ENCODE data around the gene LAMA2. TPM values are rescaled to one million over a fixed set of nuclear protein-coding genes. Genes with fewer than 3 reads are reported as not detected.
A peak's percentile ranks its signal among the peaks of the same experiment; 100 is the strongest.

The LAMA2 gene
- total RNA-seq, 1 donor, result 9.4 TPM

DNA sequence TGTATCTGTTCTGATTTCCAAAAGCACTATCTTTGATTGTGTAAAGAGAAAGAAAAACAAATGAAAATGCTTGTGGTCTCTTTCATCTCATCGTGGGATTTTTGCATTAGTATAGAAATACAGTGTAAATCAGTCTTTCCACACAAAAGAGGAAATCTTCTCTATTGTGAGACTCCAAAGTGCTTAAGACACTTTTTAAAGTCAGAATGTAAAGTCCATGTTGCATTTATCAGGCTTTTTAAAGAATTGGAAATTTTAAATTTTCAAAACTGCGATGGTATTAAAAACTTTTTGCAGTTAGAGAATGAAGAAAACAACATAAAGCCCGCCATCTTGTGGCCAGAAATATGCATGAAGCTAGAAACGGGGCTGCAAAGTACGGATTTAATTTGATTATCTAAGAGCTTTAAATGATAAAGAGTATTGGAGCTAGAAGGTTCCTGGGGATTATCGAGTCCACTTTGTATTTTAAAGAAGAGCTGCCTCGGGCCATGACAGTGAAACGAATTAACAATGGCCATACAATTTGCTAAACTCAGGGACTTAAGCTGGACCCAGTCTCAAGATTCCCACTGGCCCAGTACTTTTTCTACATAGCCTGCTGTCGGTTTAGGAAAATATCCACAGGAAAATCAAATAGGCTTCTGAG, 487.5 kb downstream of the LAMA2 start:
- Histone ChIP-seq H3K27ac (ENCODE audit: low read depth, low read length) (no peak overlapping the region), H3K36me3 (ENCODE audit: insufficient read depth, low read length) (no peaks in the 10 kb centered on the region), H2AFZ (ENCODE audit: low read length) (peak overlapping the region; percentile 52), H3K9me3 (ENCODE audit: low read depth, low read length) (no peaks in the 10 kb centered on the region), H3K79me2 (ENCODE audit: insufficient read depth, low read length) (no peaks in the 10 kb centered on the region), H3K27me3 (ENCODE audit: insufficient read depth, low read length) (no peaks in the 10 kb centered on the region), H3K4me3 (ENCODE audit: insufficient read depth, low read length) (peak overlapping the region; percentile 48), H3K4me1 (ENCODE audit: insufficient read depth, low read length) (peaks cover 8% of the 10 kb centered on the region), H3K4me2 (ENCODE audit: insufficient read depth, low read length) (peak overlapping the region; percentile 76), H4K20me1 (ENCODE audit: insufficient read depth, low read length) (no peaks in the 10 kb centered on the region)
- TF ChIP-seq, protein P1, sequence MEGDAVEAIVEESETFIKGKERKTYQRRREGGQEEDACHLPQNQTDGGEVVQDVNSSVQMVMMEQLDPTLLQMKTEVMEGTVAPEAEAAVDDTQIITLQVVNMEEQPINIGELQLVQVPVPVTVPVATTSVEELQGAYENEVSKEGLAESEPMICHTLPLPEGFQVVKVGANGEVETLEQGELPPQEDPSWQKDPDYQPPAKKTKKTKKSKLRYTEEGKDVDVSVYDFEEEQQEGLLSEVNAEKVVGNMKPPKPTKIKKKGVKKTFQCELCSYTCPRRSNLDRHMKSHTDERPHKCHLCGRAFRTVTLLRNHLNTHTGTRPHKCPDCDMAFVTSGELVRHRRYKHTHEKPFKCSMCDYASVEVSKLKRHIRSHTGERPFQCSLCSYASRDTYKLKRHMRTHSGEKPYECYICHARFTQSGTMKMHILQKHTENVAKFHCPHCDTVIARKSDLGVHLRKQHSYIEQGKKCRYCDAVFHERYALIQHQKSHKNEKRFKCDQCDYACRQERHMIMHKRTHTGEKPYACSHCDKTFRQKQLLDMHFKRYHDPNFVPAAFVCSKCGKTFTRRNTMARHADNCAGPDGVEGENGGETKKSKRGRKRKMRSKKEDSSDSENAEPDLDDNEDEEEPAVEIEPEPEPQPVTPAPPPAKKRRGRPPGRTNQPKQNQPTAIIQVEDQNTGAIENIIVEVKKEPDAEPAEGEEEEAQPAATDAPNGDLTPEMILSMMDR (IDR thresholded peaks at IDR 0.05; ENCODE audit: extremely low read depth, low read depth, low read length), result peak; percentile 85
- DNase-seq (ENCODE audit: insufficient read length, low spot score, missing footprints), result no peak

DNA sequence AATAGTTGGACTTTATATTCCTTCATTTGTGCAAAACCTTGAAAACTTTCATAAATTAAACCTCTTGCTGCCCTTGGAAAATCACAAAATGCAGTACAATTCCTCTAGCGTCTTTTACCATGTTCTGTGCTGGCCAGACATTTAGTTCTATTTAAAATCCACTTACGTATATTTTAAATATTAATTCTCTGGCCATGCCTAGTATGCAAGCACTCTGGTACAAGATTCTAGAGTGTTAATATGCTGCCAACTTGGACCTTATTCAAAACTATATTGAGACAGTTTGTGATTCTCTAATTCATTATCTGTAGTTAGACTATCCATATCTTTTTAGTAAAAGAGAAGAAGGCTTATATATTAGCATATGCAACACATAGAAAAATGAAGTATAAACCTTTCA, 498.9 kb downstream of the LAMA2 start:
- Histone ChIP-seq H3K4me3 (ENCODE audit: insufficient read depth, low read length) (no peak overlapping the region), H3K27me3 (ENCODE audit: insufficient read depth, low read length) (no peaks in the 10 kb centered on the region), H3K4me2 (ENCODE audit: insufficient read depth, low read length) (no peak overlapping the region), H3K9me3 (ENCODE audit: low read depth, low read length) (no peaks in the 10 kb centered on the region), H3K36me3 (ENCODE audit: insufficient read depth, low read length) (no peaks in the 10 kb centered on the region), H4K20me1 (ENCODE audit: insufficient read depth, low read length) (no peaks in the 10 kb centered on the region), H2AFZ (ENCODE audit: low read length) (no peak overlapping the region), H3K27ac (ENCODE audit: low read depth, low read length) (no peak overlapping the region), H3K79me2 (ENCODE audit: insufficient read depth, low read length) (no peaks in the 10 kb centered on the region), H3K4me1 (ENCODE audit: insufficient read depth, low read length) (no peaks in the 10 kb centered on the region)
- no peak for DNase-seq (ENCODE audit: insufficient read length, low spot score, missing footprints)
- TF ChIP-seq, protein P1 (IDR thresholded peaks at IDR 0.05; ENCODE audit: extremely low read depth, low read depth, low read length), result no peak

DNA sequence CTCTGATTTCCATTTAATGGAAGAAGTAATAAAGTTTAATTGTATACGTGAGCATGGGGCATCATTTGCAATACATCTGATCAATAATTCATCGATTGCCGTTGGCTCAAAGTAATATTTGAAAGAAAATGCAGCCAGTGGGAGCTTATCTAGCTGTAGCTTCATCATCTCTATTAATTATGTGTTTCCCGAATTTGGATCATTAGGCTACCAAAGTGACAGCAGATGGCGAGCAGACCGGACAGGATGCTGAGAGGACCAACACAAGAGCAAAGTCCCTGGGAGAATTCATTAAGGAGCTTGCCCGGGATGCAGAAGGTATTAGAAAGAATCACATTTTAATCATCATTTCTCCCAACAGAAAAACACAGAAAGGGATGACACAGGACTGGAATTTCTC, 500.0 kb downstream of the LAMA2 start:
- TF ChIP-seq, protein P1 (IDR thresholded peaks at IDR 0.05; ENCODE audit: extremely low read depth, low read depth, low read length), result no peak
- no peaks in the 10 kb centered on the region for H3K36me3 ChIP-seq (ENCODE audit: insufficient read depth, low read length)
- DNase-seq (ENCODE audit: insufficient read length, low spot score, missing footprints), result no peak
- H3K9me3 ChIP-seq (ENCODE audit: low read depth, low read length), result no peaks in the 10 kb centered on the region
- no peak overlapping the region for H3K4me2 ChIP-seq (ENCODE audit: insufficient read depth, low read length)
- no peak overlapping the region for H3K4me3 ChIP-seq (ENCODE audit: insufficient read depth, low read length)
- H3K79me2 ChIP-seq (ENCODE audit: insufficient read depth, low read length), result no peaks in the 10 kb centered on the region
- H2AFZ ChIP-seq (ENCODE audit: low read length), result no peak overlapping the region
- H4K20me1 ChIP-seq (ENCODE audit: insufficient read depth, low read length), result no peaks in the 10 kb centered on the region
- H3K4me1 ChIP-seq (ENCODE audit: insufficient read depth, low read length), result no peaks in the 10 kb centered on the region
- no peak overlapping the region for H3K27ac ChIP-seq (ENCODE audit: low read depth, low read length)
- H3K27me3 ChIP-seq (ENCODE audit: insufficient read depth, low read length), result no peaks in the 10 kb centered on the region

DNA sequence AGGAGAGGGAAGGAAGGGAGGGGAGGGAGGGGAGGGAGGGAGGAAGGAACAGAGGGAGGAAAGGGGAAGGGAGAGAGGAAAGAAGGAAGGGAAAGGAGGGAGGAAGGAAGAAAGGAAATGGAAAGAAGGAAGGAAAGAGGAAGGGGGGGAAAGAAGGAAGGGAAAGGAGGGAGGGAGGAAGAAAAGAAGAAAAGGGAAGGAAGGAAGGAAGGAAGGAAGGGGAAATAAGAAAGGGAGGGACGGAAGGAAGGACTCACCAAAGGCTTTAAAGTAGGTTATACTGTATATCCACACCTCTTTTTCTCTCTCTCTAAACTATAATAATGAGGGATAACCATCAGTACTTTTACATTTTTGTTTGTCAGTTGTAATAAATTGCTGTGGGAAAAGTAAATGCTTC, 502.2 kb downstream of the LAMA2 start:
- Histone ChIP-seq H3K9me3 (ENCODE audit: low read depth, low read length) (no peaks in the 10 kb centered on the region), H2AFZ (ENCODE audit: low read length) (no peak overlapping the region), H3K4me3 (ENCODE audit: insufficient read depth, low read length) (no peak overlapping the region), H3K79me2 (ENCODE audit: insufficient read depth, low read length) (no peaks in the 10 kb centered on the region), H3K36me3 (ENCODE audit: insufficient read depth, low read length) (no peaks in the 10 kb centered on the region), H3K4me1 (ENCODE audit: insufficient read depth, low read length) (no peaks in the 10 kb centered on the region), H3K27ac (ENCODE audit: low read depth, low read length) (no peak overlapping the region), H3K27me3 (ENCODE audit: insufficient read depth, low read length) (no peaks in the 10 kb centered on the region), H4K20me1 (ENCODE audit: insufficient read depth, low read length) (no peaks in the 10 kb centered on the region), H3K4me2 (ENCODE audit: insufficient read depth, low read length) (no peak overlapping the region)
- no peak for DNase-seq (ENCODE audit: insufficient read length, low spot score, missing footprints)
- TF ChIP-seq, protein P1 (IDR thresholded peaks at IDR 0.05; ENCODE audit: extremely low read depth, low read depth, low read length), result no peak

Data from osteoblast (primary cell).